HT-29 (cell line): Measurements from ENCODE around the gene ZNF701. TPM values are rescaled to one million over a fixed set of nuclear protein-coding genes. Genes with fewer than 3 reads are reported as not detected.
A peak's percentile ranks its signal among the peaks of the same experiment; 100 is the strongest.
"Not testable (repeated sequence)": the region's sequence is repeated elsewhere in the genome, so short reads cannot be mapped to it uniquely, and the experiment has no call there.

ENCODE experiments used
- DNase-seq: peaks from one replicate; pipeline ENCODE4 v3.0.0-alpha.2; 2015; ENCODE audit warnings: low spot score
- total RNA-seq: library from RNA; depleted of rRNA; stranded (reverse); fragments of >200 nt; shearing (Covaris generic); gene quantifications from 2 replicates; pipeline ENCODE4 v1.2.3, GENCODE V29; 2014; rRNA removed

The ZNF701 gene
- 2.1 and 2.2 TPM in 2 replicates for total RNA-seq

DNA sequence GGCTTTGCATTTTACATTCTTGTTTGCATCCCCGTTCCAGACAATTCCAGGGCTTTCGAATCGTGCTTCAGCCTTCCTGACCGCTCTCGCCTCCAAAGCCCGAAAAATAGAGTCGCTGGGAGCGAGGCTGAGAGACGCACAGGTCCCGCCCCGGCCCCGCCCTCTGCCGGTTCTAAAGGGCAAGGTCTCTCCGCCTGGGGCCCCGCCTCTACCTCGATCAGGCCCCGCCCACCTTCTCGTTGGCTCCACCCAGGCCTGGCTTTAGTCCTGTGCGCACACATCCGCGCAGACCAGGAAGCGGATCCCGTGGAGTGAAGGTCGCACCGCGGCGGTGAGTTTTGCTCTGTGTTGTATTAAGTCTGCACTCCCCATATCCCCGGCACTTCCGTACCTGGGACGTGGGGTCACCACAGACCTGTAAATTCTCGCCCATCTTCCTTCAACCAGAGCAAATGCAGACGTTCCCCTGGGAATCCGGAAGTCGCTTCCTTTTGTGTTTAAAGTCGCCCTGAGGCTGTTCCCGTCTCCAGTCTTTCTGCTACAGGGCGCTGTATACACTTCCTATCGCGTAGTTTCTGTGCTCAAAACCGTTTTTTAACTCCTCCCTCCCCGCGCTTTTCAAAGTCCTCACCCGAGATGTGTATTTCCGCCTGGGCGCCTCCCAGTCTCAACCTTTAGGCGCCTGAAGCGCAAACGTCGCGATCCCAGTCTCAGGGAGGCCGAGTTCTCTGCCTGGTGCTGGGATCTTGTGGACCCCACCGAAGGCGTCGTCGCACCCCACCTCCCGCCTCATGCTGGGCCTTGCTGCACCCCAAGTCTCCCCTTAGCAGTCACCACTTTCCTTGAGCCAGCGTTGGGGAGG, at the start of gene ZNF701:
TSS of gene ZNF701 (plus strand) at position 288 of the 862 bp plus-strand sequence. CDS start 3,861 bp downstream, outside the sequence.
- DNase-seq = no peak

DNA sequence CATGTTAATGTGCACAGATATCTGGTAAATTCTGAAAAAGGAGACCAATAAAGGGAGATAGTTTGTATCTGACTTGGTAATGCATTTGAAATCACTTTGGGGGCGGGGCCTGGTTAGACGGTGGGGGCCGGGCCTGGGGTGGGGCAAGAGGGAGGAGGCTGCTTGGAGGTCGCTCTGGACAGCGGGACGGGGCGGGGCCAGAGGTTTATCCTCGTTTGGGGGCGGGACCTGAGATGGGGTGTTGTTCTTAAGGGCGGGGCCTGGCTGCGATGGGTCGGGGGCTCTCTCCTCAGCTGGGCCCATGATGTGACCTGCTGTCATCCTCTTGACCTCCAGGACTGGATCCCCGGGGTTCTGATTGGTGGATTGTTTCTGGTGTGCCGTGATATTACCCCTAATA, 47.5 kb upstream of the ZNF701 start:
- DNase-seq = no peak

DNA sequence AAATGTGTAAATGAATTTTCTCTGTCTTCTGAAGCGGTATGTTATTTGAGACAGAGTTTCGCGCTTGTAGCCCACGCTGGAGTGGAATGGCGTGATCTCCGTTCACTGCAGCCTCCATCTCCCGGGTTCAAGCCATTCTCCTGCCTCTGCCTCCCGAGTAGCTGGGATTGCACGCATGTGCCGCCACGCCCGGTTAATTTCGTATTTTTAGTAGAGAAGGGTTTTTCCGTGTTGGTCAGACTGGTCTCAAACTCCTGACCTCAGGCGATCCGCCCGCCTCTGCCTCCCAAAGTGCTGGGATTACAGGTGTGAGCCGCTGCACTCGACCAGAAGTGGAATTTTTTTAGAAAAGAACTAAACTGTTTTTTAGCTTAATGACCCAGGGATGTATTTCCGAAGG, 46.0 kb upstream of the ZNF701 start:
- DNase-seq = no peak

DNA sequence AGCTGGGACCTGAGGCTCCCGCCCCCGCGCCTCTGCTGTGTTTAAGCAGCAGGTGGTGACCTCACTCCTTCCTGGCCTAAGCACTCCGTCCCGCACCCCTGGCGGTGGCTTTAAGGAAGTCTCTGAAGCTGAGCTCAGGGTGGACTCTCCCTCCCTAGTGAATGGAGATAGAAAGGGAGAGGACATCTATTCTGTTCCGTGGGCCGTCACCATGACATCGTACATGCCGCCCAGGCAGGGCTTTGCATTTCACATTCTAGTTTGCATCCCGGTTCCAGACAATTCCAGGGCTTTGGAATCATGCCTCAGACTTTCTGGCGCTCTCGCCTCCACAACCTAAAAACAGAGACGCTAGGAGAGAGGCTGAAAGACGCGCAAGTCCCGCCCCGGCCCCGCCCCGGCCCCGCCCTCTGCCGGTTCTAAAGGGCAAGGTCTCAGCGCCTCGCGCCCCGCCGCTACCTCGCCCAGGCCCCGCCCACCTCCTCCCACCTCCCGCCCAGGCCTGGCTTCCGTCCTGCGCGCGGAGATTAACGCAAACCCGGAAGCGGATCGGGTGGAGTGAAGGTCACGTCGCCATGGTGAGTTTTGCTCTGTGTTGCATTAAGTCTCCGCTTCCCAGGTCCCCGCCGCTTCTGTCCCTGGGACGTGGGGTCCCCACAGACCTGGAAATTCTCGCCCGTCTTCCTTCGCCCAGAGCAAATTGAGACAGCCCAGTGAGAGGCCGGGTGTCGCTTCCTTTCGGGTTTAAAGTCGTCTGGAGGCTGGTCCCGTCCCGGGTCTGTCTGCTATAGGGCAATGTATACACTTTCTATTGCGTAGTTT, 42.7 kb upstream of the ZNF701 start, which contains the start of gene ZNF808:
TSS of gene ZNF808 (plus strand) at position 535 of the 822 bp plus-strand sequence. CDS start 15,617 bp downstream, outside the sequence.
- DNase-seq = peak; percentile 81

DNA sequence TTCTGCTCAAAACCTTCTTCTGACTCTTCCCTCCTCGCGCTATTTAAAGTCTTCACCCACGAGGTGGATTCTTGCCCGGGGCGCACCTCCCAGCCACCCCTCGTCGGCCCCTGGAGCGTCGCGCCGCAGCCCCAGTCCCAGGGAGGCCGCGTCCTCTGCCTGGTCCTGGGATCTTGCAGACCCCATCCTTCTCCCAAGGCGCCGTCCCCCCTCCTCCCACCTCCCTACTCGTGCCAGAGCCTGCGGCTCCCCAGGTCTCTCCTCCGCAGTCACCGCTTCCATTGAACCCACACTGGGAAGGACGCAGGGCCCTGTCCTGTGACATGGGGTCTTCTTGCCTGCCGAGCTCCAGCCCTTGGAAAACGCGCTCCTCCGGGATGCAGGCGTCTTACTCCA, 42.1 kb upstream of the ZNF701 start:
- DNase-seq = peak; percentile 4

DNA sequence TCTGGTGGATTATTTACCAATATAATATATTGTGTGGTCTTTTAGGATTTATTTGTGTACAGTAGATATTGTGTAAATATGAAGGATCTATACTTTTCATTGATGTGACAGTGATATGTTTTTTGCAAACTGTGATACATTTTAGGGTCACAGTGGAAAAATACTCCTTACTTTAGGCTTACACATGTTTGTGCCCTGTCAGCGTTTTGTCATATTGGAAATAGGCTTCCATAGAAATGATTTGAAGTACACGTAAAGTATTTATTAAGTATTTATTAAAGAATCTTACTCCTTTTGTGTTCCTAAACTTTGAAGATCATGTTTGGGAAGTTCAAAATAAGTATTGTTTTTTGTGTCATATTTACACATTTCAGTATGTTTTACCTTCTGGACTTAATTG, 37.6 kb upstream of the ZNF701 start:
- no peak for DNase-seq

DNA sequence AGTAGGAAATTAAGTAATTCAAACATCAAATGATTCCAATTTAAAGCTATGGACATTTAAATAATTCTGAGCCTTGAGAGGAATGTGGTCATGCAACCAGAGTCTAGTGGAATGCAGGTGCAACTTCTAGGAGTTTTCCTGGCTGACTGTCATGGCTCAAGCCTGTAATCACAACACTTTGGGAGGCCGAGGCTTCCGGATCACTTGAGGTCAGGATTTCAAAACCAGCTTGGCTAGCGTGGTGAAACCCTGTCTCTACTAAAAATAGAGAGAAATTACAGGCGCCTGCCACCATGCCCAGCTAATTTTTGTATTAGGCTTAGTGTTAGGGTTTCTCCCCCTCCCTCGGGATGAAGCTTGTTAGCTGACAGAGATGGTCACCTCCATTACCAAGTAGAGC, 36.2 kb upstream of the ZNF701 start:
- DNase-seq = no peak

DNA sequence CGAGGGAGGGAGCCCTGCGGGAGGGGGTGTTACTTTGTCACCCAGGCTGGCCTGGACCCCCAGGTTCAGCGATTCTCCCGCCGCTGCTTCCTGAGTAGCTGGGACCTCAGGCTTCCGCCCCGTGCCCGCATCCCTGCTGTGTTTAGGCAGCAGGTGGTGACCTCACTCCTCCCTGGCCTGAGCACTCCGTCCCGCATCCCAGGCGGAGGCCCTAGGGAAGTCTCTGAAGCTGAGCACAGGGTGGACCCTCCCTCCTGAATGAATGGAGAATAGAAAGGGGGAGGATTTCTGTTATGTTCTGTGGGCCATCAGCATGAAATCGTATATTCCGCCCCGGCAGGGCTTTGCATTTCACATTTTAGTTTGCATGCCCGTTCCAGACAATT, 34.7 kb upstream of the ZNF701 start:
- DNase-seq = not testable (repeated sequence)

DNA sequence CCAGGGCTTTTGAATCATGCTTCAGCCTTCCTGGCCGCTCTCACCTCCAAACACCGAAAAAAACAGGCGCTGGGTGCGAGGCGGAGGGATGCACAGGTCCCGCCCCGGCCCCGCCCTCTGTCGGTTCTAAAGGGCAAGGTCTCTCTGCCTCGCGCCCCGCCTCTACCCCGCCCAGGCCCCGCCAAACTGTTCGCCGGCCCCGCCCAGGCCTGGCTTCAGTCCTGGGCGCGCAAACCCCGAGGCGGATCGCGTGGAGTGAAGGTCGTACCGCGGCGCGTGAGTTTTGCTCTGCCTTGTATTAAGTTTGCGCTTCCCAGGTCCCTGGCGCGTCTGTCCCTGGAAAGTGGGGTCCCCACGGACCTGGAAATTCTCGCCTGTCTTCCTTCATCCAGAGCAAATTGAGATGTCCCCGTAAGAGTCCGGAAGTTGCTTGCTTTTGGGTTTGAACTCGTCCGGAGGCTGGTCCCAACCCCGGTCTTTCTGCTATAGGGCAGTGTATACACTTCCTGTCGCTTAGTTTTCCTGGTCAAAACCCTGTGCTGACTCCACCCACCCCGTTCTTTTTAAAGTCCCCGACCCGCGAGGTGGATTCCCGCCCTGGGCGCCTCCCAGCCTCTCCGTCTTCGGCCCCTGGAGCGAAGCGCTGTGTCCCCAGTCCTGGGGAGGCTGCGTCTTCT, 34.2 kb upstream of the ZNF701 start:
- DNase-seq = no peak

DNA sequence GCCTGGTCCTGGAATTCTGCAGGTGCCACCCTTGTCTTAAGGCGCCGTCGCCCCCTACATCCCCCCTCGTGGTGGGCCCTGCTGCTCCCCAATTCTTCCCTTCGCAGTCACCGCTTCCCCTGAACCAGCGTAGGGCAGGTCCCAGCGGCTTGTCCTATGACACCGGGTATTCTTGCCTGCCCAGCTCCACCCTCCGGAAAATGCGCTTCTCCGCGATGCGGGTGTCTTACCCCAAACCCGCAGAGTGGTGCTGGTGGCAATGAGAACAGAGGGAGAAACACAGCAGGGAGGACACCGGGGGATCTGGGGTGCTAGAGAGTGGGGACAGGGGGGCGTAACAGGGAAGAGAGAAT, 33.7 kb upstream of the ZNF701 start:
- no peak for DNase-seq

DNA sequence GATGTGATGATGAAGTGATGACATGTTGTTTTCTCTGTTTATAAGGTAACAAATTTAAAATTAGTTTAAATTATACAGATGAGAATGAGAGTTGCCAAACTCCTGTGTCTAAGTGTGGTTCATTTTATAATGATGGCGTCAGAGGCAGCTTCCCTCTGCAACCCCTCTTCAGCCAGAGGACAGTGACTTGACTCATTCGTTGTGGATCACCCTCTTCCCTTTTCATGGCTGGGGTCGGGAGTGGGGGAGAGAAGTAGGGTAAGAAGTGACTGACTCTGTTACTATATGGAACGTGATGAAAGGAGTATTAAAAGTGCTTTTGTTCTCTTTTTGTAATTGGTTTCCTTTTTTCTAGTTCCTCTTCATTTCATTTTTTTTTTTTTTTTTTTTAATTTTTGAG, 31.3 kb upstream of the ZNF701 start:
- not testable (repeated sequence) for DNase-seq

DNA sequence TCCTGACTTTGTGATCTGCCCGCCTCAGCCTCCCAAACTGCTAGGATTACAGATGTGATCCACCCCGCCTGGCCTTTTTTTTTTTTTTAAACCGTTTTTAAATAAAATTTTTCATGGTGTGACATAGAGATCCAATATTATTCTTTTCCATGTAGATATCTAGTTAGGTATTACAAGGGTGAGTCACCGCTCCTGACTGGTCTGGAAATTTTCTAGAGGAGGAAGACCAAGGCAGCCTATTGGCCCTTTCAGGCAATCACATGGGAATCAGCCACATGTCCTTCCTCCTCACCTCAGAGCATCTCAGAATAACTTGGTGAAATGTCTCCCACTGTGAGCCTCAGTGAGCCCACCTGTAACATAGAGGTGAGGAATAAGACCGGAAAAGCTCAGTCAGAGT, 28.9 kb upstream of the ZNF701 start:
- not testable (repeated sequence) for DNase-seq

DNA sequence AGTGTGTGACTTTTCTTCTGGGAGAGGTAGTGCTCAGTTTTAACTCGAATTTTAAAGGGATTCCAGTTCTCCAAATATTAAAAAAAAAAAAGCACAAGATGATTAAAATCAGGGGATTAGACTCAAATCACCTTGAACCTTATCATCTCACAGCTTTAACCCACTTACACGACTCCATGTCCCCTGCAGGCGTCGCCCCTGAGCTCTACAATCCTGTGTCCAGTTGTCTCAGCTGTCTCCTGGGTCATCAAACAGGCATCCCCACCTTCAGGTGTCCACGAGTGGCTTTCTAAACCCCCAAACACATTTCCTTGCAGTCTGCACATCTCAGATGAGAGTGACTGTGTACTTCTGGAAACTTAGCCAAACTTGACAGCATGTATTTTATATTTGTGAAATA, 28.5 kb upstream of the ZNF701 start:
- DNase-seq = no peak

DNA sequence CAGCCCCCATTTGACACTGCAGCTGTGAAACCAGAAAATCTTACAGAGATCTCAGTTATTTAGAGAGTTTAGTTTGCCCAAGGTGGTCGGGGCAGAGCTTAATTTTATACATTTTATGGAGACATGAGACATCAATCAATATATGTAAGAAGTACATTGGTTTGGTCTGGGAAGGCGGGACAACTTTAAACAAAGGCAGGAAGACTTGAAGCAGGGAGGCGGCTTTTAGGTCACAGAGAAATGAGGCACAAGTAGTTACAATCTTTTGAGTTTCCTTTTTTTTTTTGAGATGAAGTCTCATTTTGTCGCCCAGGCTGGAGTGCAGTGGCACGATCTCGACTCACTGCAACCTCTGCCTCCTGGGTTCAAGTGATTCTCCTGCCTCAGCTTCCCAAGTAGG, 27.5 kb upstream of the ZNF701 start:
- not testable (repeated sequence) for DNase-seq

DNA sequence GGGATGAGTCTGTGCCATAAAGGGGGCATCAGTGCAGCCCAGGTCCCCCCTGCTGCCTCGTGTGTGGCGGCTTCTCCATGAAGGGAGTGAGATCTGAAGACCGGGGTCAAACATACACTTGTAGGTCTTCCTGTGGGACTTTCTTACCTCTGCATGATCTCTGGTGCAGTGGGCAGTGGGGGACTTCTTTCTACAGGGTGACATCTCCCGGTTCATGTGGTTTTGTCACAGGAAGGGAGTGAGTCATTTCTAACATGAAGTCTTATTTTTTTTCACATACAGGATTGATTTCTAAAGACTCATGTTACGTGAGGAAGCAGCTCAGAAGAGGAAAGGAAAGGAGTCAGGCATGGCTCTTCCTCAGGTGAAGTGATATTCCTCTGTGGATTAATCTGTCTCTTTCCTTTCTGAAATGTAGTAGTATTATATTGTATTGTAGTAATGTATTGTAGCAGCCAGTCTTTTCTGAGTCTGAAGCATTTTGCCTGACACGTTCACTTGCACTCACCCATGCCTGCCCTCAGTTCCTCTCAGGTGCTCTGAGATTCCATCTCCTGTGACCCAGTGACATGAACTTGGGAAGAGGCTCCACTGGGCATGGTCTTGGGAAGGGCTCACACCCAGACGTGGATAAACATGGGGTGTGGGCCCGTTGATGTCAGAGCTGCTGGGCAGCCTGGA, 27.0 kb upstream of the ZNF701 start:
- no peak for DNase-seq

DNA sequence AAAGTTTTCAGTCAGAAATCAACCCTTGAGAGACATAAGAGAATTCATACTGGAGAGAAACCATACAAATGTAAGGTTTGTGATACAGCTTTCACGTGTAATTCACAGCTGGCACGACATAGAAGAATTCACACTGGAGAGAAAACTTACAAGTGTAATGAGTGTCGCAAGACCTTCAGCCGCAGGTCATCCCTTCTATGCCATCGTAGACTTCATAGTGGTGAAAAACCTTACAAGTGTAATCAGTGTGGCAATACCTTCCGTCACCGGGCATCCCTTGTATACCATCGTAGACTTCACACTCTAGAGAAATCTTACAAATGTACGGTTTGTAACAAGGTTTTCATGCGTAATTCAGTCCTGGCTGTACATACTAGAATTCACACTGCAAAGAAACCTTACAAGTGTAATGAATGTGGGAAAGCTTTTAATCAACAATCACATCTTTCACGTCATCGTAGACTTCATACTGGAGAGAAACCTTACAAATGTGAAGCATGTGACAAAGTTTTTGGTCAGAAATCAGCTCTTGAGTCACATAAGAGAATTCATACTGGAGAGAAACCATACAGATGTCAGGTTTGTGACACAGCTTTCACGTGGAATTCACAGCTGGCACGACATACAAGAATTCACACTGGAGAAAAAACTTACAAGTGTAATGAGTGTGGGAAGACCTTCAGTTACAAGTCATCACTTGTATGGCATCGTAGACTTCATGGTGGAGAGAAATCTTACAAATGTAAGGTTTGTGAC, 15.7 kb upstream of the ZNF701 start:
- DNase-seq = no peak

DNA sequence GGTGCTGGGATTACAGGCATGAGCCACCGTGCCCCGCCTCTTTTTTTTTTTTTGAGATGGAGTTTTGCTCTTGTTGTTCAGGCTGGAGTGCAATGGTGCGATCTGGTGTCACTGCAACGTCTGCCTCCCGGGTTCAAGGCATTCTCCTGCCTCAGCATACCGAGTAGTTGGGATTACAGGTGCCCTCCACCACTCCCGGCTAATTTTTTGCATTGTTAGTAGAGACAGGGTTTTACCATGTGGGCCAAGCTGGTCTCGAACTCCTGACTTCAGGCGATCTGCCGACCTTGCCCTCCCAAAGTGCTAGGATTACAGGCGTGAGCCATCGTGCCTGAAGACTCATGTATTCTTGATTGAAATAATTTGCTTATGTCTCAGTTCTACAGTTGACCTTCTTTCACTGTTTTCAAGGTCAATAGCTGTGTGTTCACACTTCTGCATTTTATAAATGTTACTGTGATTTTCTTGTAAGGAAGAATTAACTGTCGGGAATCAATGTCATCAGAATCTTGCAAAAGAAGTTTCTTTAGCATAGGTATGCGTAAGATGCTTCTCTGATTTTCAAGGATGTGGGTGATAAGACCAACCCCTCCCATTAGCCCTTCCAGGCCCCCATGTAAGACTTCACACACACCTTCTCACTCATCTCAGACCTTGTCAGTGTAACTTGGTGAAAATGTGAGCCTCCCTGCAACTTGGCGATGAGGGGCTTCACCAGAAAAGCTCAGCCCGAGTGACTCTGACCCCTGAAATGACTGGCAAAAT, 12.7 kb upstream of the ZNF701 start:
- no peak for DNase-seq

DNA sequence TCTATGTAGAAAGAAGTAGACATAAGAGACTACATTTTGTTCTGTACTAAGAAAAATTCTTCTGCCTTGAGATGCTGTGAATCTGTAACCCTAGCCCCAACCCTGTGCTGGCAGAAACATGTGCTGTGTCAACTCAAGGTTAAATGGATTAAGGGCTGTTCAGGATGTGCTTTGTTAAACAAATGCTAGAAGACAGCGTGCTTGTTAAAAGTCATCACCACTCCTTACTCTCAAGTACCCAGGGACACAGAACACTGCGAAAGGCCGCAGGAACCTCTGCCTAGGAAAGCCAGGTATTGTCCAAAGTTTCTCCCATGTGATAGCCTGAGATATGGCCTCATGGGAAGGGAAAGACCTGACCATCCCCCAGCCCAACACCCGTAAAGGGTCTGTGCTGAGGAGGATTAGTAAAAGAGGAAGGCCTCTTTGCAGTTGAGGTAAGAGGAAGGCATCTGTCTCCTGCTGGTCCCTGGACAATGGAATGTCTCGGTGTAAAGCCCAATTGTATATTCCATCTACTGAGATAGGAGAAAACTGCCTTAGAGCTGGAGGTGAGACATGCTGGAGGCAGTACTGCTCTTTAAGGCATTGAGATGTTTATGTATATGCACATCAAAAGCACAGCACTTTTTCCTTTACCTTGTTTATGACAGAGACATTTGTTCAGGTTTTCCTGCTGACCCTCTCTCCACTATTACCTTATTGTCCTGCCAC, 11.2 kb upstream of the ZNF701 start:
- not testable (repeated sequence) for DNase-seq

DNA sequence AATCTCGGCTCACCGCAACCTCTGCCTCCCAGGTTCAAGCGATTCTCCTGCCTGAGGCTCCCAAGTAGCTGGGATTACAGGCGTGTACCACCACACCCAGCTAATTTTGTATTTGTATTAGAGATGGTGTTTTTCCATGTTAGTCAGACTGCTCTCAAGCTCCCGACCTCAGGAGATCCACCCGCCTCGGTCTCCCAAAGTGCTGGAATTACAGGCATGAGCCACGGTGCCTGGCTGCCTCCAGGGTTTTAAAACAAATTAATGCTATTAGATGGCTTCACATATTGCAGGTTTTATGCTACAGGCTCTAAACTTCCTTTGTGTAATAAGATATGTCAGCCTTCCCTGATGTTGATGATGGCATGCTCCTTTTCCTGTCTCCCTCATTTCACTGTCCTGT, 8.5 kb upstream of the ZNF701 start:
- DNase-seq = not testable (repeated sequence)
